Fibroblast of the aortic adventitia (primary cell): ENCODE results near the gene PLEKHH3. TPM values are rescaled to one million over a fixed set of nuclear protein-coding genes. Genes with fewer than 3 reads are reported as not detected.

Source experiments
- DNase-seq: peaks from one replicate; pipeline ENCODE4 v3.0.0-alpha.2; 2010; ENCODE audit warnings: low read depth
- H3K4me3 ChIP-seq: 2 replicates; pipeline ENCODE4 v1.5.1; 2011; ENCODE audit warnings: low read depth, mild to moderate bottlenecking, control low read depth, low read length, moderate library complexity
- total RNA-seq: library from RNA; depleted of rRNA; stranded (reverse); fragments of >200 nt; gene quantifications from 2 replicates; pipeline ENCODE4 v1.2.3, GENCODE V29; 2012; ENCODE audit warnings: low replicate concordance
- TF ChIP-seq, protein P1 (sequence below): IDR thresholded peaks from 2 replicates; pipeline ENCODE4 v1.5.1; 2011; ENCODE audit warnings: mild to moderate bottlenecking, low read length, control low read depth, inconsistent platforms; ENCODE audit not compliant: insufficient read depth

PLEKHH3 gene
- total RNA-seq, 1 donor, result 15.6 TPM

DNA sequence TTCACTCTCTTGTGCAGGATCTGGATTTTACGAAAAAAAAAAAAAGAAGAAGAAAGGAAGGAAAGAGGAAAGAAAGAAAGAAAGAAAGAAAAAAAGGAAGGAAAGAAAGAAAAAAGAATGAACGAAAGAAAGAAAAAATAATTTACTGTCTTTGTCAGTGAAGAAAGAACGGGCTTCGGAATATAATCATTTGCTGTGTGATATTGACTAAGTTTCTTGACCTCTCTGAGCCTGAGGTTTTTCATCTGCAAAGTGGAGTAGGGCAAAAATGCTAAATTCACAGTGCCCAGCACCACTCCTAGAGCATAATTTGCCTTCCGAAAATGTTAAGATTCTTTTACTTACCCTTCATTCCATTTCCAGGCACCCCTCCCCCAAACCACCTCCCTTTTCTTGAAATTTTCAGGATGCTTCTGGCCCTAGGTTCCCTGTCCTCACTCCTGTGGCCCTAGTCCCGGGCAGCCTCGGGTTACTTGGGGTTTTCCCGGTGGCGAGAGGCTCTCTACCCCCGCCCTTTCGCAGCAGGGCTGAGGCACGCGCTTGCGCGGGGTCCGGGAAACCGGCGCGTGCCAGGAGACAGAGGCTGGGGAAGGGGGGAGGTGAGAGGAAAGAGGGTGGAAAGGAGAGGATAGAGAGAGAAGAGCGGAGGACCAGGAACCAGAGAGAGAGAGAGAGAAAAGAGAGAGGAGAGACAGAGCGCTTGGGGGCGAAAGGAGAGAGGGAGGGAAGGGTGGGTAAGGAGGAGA is 5.4 kb upstream of the PLEKHH3 start, which contains the start of gene CNTNAP1:
CNTNAP1 (plus strand) TSS at position 556 of the 746 bp plus-strand sequence. CDS start 299 bp downstream, outside the sequence.
- DNase-seq, result peak; percentile 82
- TF ChIP-seq, protein P1, sequence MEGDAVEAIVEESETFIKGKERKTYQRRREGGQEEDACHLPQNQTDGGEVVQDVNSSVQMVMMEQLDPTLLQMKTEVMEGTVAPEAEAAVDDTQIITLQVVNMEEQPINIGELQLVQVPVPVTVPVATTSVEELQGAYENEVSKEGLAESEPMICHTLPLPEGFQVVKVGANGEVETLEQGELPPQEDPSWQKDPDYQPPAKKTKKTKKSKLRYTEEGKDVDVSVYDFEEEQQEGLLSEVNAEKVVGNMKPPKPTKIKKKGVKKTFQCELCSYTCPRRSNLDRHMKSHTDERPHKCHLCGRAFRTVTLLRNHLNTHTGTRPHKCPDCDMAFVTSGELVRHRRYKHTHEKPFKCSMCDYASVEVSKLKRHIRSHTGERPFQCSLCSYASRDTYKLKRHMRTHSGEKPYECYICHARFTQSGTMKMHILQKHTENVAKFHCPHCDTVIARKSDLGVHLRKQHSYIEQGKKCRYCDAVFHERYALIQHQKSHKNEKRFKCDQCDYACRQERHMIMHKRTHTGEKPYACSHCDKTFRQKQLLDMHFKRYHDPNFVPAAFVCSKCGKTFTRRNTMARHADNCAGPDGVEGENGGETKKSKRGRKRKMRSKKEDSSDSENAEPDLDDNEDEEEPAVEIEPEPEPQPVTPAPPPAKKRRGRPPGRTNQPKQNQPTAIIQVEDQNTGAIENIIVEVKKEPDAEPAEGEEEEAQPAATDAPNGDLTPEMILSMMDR, result no peak

GRCh38 chr17:42680331-42680808 is 3.6 kb upstream of the PLEKHH3 start:
- TF ChIP-seq, protein P1, result no peak
- peak overlapping the region; percentile 49 for H3K4me3 ChIP-seq
- no peak for DNase-seq

More for the DNA sequence above, 5.4 kb upstream of the PLEKHH3 start, which contains the start of gene CNTNAP1:
- H3K4me3 ChIP-seq, result peak within 1 kb of the TSS; percentile 80

DNA sequence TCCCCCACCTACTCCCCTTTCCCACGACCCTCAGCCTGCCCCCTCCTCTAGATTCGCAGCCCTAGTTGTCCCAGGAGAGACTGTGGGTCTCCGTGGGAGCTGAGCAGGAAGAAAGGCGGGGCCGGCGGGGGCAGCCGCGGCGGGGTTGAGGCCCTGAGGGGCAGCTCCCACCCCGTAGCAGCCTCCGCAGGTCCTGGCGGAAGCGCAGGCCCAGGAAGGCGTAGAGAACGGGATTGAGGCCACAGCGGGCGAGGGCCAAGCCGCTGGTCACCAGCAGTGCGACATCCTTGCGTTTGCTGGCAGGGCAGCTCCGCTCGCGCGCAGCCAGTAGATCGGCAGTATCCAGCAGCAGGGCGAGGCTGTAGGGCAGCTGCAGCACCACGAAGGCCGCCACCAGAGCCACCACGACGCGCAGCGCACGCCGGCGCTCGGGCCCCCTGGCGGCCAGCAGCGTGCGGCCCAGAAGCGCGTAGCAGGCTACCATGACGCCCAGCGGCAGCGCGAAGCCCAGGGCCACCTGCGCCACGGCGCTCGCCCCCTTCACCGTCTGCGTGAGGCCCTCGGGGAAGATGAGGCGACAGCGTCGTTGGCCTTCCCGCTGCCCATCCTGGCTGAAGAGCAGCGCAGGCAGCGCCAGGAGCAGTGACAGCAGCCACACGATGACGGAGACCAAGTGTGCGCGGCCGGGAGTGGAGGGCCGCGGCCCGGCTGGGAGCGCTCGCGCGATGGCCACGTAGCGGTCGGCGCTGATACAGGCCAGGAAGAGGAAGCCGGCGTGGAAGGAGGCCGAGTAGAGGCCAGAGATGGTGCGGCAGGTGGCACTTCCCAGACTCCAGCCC is 2.9 kb upstream of the PLEKHH3 start:
- peak; percentile 70 for DNase-seq
- H3K4me3 ChIP-seq, result peak overlapping the region; percentile 55
- TF ChIP-seq, protein P1, result peak; percentile 59

DNA sequence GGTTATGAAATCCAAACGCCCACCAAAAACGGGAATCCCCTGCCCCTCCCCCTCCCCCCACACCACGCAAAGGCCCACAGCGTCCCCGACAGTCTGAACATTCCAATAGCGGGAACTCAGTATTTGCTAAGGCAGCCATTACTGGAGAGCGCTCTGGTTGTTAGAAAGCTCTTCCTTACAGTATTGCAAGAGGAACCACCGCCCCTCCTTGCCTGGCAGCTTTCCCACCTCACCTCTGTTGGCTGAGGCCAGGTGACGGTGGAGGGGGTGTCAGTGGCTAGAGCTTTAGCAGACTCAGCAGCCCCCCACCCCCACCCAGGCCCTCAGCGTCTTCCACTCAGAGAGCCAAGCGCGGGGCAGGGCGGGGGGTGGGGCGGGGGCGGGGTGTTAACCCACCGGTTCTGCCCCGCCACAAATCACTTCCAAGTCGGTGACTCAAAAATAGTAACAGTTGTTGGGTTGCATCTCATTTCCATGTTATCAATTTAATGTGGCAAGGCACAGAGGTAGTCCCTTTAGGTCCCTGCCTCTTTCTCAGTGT is 2.2 kb upstream of the PLEKHH3 start:
- peak overlapping the region; percentile 55 for H3K4me3 ChIP-seq
- peak; percentile 47 for DNase-seq
- TF ChIP-seq, protein P1, result no peak

GRCh38 chr17:42677921-42678781 is 1.4 kb upstream of the PLEKHH3 start:
- H3K4me3 ChIP-seq, result peak overlapping the region; percentile 75
- TF ChIP-seq, protein P1, result no peak
- peak; percentile 81 for DNase-seq
